Liver (tissue), 9 donors: ENCODE results near the gene FOXN3. TPM values are rescaled to one million over a fixed set of nuclear protein-coding genes. Genes with fewer than 3 reads are reported as not detected.

ENCODE experiments used
- DNase-seq: peaks from one replicate; pipeline ENCODE4 v3.0.0-alpha.2; 2017; ENCODE audit warnings: low spot score
- H3K27ac ChIP-seq, 2 donors: one replicate each; pipeline ENCODE4 v1.7.0; 2013; ENCODE audit warnings: inconsistent platforms in 2 of 2, low read length in 2 of 2, control low read depth in 1 of 2, low read depth in 1 of 2, mild to moderate bottlenecking in 1 of 2
- H3K27me3 ChIP-seq, 4 donors: one replicate each; pipeline versions ENCODE4 v1.6.1 to v1.7.0; 2013; ENCODE audit warnings: low read length in 3 of 4, inconsistent platforms in 1 of 4, mild to moderate bottlenecking in 1 of 4, moderate library complexity in 1 of 4; ENCODE audit not compliant: control insufficient read depth in 4 of 4, insufficient read depth in 4 of 4
- H3K36me3 ChIP-seq, 4 donors: one replicate each; pipeline versions ENCODE4 v1.6.1 to v1.7.0; 2013; ENCODE audit warnings: low read length in 3 of 4, mild to moderate bottlenecking in 3 of 4, low read depth in 1 of 4, moderate library complexity in 1 of 4; ENCODE audit not compliant: control insufficient read depth in 4 of 4, insufficient read depth in 3 of 4
- H3K4me1 ChIP-seq, 4 donors: one replicate each; pipeline versions ENCODE4 v1.6.1 to v1.7.0; 2013; ENCODE audit warnings: low read length in 3 of 4, mild to moderate bottlenecking in 3 of 4, moderate library complexity in 1 of 4; ENCODE audit not compliant: control insufficient read depth in 4 of 4, insufficient read depth in 4 of 4
- H3K4me3 ChIP-seq, 3 donors: one replicate each; pipeline versions ENCODE4 v1.6.1 to v1.7.0; 2013; ENCODE audit warnings: low read length in 3 of 3, control low read depth in 1 of 3, low read depth in 1 of 3, mild to moderate bottlenecking in 1 of 3
- H3K9ac ChIP-seq, 2 donors: one replicate each; pipeline ENCODE4 v1.7.0; 2013; ENCODE audit warnings: low read length in 2 of 2, mild to moderate bottlenecking in 2 of 2, moderate library complexity in 2 of 2, control low read depth in 1 of 2, low read depth in 1 of 2
- H3K9me3 ChIP-seq, 4 donors: one replicate each; pipeline versions ENCODE4 v1.6.1 to v1.7.0; 2013; ENCODE audit warnings: low read length in 3 of 4; ENCODE audit not compliant: control insufficient read depth in 4 of 4
- EGR1 ChIP-seq, 2 donors: IDR thresholded peaks; 2 replicates each; pipeline ENCODE4 v1.6.1; 2016 to 2018; ENCODE audit warnings: antibody characterized with exemption in 2 of 2, low read depth in 2 of 2
- FOXA1 ChIP-seq: IDR thresholded peaks from 2 replicates; pipeline ENCODE4 v1.6.1; 2016; ENCODE audit warnings: antibody characterized with exemption
- FOXA2 ChIP-seq: IDR thresholded peaks from 2 replicates; pipeline ENCODE4 v1.6.1; 2016; ENCODE audit warnings: antibody characterized with exemption
- GABPA ChIP-seq, 2 donors: IDR thresholded peaks in 1 of 2; conservative IDR thresholded peaks in 1 of 2; 2 replicates each; pipeline ENCODE4 v1.6.1; 2016; ENCODE audit warnings: antibody characterized with exemption in 2 of 2, mild to moderate bottlenecking in 1 of 2, moderate library complexity in 1 of 2
- HNF4A ChIP-seq, 2 donors: conservative IDR thresholded peaks; 2 replicates each; pipeline ENCODE4 v1.6.1; 2016; ENCODE audit warnings: antibody characterized with exemption in 2 of 2, mild to moderate bottlenecking in 2 of 2
- HNF4G ChIP-seq: IDR thresholded peaks from 2 replicates; pipeline ENCODE4 v1.6.1; 2016; ENCODE audit warnings: antibody characterized with exemption
- JUND ChIP-seq, 2 donors: IDR thresholded peaks; 2 replicates each; pipeline ENCODE4 v1.6.1; 2016; ENCODE audit warnings: antibody characterized with exemption in 2 of 2
- NR2F2 ChIP-seq: IDR thresholded peaks from 2 replicates; pipeline ENCODE4 v1.6.1; 2016; ENCODE audit warnings: antibody characterized with exemption
- RAD21 ChIP-seq, 2 donors: IDR thresholded peaks; 2 replicates each; pipeline ENCODE4 v1.6.1; 2016; ENCODE audit warnings: antibody characterized with exemption in 2 of 2, mild to moderate bottlenecking in 2 of 2
- REST ChIP-seq: IDR thresholded peaks from 2 replicates; pipeline ENCODE4 v1.6.1; 2016; ENCODE audit warnings: antibody characterized with exemption, mild to moderate bottlenecking
- RXRA ChIP-seq, 2 donors: IDR thresholded peaks; 2 replicates each; pipeline ENCODE4 v1.6.1; 2017 to 2018; ENCODE audit warnings: antibody characterized with exemption in 2 of 2, mild to moderate bottlenecking in 1 of 2
- SP1 ChIP-seq: IDR thresholded peaks from 2 replicates; pipeline ENCODE4 v1.6.1; 2018; ENCODE audit warnings: antibody characterized with exemption, mild to moderate bottlenecking
- TAF1 ChIP-seq: conservative IDR thresholded peaks from 2 replicates; pipeline ENCODE4 v1.6.1; 2016; ENCODE audit warnings: antibody characterized with exemption, mild to moderate bottlenecking
- YY1 ChIP-seq: IDR thresholded peaks from 2 replicates; pipeline ENCODE4 v1.6.1; 2016; ENCODE audit warnings: antibody characterized with exemption, mild to moderate bottlenecking
- WGBS: extraction: QIAGEN DNeasy Blood & Tissue Kit; methylation state at CpG from one replicate; pipeline ENCODE4 v1.1.7; 2013; 5-methylcytosine and 5-hydroxymethylcytosine counted together
- polyA plus RNA-seq, 2 donors: library from polyadenylated mRNA; stranded (reverse) in 1 of 2; unstranded in 1 of 2; fragments of 200-250 nt in 1 of 2; fragments of >200 nt in 1 of 2; fragmentation: Nextera tagmentation in 1 of 2; extraction: Ambion mirVana in 1 of 2; gene quantifications; one replicate each; pipeline versions ENCODE4 v1.2.1 to v1.2.3, GENCODE V29; 2013 to 2015
- total RNA-seq, 2 donors: library from RNA; depleted of rRNA; stranded (reverse); fragments of >200 nt; gene quantifications; one replicate each; pipeline ENCODE4 v1.2.3, GENCODE V29; 2014
- TF ChIP-seq, protein P1 (sequence below): IDR thresholded peaks from 2 replicates; pipeline ENCODE4 v1.6.1; 2016; ENCODE audit warnings: antibody characterized with exemption
- TF ChIP-seq, protein P2 (sequence below): IDR thresholded peaks from 2 replicates; pipeline ENCODE4 v1.6.1; 2016; ENCODE audit warnings: antibody characterized with exemption
- TF ChIP-seq, protein P3 (sequence below): IDR thresholded peaks from 2 replicates; pipeline ENCODE4 v1.6.1; 2016; ENCODE audit warnings: antibody characterized with exemption
- TF ChIP-seq, protein P4 (sequence below): fragments of 150-350 bp; IDR thresholded peaks from 2 replicates; pipeline ENCODE4 v1.5.1; 2017; ENCODE audit warnings: improper control_type of control experiment, low read depth, low read length; ENCODE audit not compliant: missing input control
- donor health status: healthy.
- donor health status: healthy.
- donor health status: healthy.
- donor health status: healthy.
- donor health status: healthy.

Gene FOXN3
- total and polyA plus RNA-seq, 4 donors: 17.8 to 44.8 (median 35.3) TPM

DNA sequence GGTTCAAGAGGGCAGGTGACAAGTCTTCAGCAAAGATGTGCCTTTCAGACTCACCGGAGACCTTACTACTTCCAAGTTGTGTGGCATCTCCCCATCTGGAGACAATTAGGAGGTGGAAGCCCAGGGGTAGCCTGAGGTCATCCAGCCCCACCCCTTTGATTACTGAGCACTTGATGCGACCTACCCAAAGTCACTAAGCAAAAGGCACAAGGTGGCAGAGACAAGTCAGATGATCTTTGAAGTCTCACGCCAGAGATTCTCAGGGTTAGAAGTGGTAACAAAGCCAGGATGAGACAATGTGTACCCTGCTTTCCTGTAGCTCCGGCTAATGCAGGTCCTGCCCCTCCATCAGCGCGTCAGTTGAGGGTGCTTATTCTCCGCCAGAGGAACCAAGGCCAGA lies 1.4 kb upstream of the FOXN3 start (continued):
- no peak for TF ChIP-seq REST
- no peak for TF ChIP-seq HNF4G
- TF ChIP-seq, protein P1, sequence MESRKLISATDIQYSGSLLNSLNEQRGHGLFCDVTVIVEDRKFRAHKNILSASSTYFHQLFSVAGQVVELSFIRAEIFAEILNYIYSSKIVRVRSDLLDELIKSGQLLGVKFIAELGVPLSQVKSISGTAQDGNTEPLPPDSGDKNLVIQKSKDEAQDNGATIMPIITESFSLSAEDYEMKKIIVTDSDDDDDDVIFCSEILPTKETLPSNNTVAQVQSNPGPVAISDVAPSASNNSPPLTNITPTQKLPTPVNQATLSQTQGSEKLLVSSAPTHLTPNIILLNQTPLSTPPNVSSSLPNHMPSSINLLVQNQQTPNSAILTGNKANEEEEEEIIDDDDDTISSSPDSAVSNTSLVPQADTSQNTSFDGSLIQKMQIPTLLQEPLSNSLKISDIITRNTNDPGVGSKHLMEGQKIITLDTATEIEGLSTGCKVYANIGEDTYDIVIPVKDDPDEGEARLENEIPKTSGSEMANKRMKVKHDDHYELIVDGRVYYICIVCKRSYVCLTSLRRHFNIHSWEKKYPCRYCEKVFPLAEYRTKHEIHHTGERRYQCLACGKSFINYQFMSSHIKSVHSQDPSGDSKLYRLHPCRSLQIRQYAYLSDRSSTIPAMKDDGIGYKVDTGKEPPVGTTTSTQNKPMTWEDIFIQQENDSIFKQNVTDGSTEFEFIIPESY: no peak

GRCh38 chr14:89417465-89418225 lies 612 bp upstream of the FOXN3 start:
- H3K27me3 ChIP-seq: no peaks in the 10 kb centered on the region
- H3K36me3 ChIP-seq: no peaks in the 10 kb centered on the region
- H3K9me3 ChIP-seq: no peaks in the 10 kb centered on the region
- H3K4me3 ChIP-seq: peak overlapping the region; percentile 68 to 92 (median 79)
- TF ChIP-seq JUND (IDR thresholded peaks at IDR 0.05) (no peak), FOXA1 (no peak), RXRA (IDR thresholded peaks at IDR 0.05) (peak; percentile 17 to 31), FOXA2 (no peak), HNF4G (no peak), EGR1 (IDR thresholded peaks at IDR 0.05; ENCODE audit: low read depth in 2 of 2) (no peak), TAF1 (no peak), YY1 (peak; percentile 69), NR2F2 (no peak), REST (peak; percentile 16), RAD21 (IDR thresholded peaks at IDR 0.05) (peak; percentile 86 to 89), HNF4A (conservative IDR thresholded peaks at IDR 0.05) (peak; percentile 49 to 63), SP1 (peak; percentile 37), GABPA (IDR thresholded peaks at IDR 0.05 in 1 of 2, conservative IDR thresholded peaks at IDR 0.05 in 1 of 2) (no peak)
- TF ChIP-seq, protein P2, sequence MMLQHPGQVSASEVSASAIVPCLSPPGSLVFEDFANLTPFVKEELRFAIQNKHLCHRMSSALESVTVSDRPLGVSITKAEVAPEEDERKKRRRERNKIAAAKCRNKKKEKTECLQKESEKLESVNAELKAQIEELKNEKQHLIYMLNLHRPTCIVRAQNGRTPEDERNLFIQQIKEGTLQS: no peak
- TF ChIP-seq, protein P1: no peak
- TF ChIP-seq, protein P3, sequence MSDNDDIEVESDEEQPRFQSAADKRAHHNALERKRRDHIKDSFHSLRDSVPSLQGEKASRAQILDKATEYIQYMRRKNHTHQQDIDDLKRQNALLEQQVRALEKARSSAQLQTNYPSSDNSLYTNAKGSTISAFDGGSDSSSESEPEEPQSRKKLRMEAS: no peak
- TF ChIP-seq, protein P4, sequence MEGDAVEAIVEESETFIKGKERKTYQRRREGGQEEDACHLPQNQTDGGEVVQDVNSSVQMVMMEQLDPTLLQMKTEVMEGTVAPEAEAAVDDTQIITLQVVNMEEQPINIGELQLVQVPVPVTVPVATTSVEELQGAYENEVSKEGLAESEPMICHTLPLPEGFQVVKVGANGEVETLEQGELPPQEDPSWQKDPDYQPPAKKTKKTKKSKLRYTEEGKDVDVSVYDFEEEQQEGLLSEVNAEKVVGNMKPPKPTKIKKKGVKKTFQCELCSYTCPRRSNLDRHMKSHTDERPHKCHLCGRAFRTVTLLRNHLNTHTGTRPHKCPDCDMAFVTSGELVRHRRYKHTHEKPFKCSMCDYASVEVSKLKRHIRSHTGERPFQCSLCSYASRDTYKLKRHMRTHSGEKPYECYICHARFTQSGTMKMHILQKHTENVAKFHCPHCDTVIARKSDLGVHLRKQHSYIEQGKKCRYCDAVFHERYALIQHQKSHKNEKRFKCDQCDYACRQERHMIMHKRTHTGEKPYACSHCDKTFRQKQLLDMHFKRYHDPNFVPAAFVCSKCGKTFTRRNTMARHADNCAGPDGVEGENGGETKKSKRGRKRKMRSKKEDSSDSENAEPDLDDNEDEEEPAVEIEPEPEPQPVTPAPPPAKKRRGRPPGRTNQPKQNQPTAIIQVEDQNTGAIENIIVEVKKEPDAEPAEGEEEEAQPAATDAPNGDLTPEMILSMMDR: peak; percentile 64
- under 1% methylated on average over 51 of the region's 51 CpGs for WGBS
- peak; percentile 67 for DNase-seq
- H3K27ac ChIP-seq: peak overlapping the region; percentile 69 to 92
- H3K4me1 ChIP-seq: peaks cover 0 to 32% (median 18%) of the 10 kb centered on the region in 4 donors
- H3K9ac ChIP-seq: peak overlapping the region; percentile 36 to 61
